Measurements from ENCODE around the gene HCFC1.

The HCFC1 gene

GRCh38 chrX:153926858-153927671, 44.6 kb downstream of the HCFC1 start:
- DNase-seq (ENCODE audit: low read depth, low spot score), result no peak
- POLR2A ChIA-PET, result interaction anchor here (0.7 to 2.0 kb wide), 4 partner anchors 43 to 161 kb away, joined by 3 to 9 read pairs (median 3); no protein-coding TSS in a partner anchor
- CTCF ChIA-PET, result interaction anchor here (0.7 to 6.6 kb wide), 8 partner anchors 10 to 473 kb away, joined by 3 to 84 read pairs (median 6); partner anchors contain the start of genes HCFC1, IDH3G, PLXNB3 and RENBP
- H3K4me3 ChIP-seq (ENCODE audit: low read depth, low read length), result peak overlapping the region; percentile 62
- TF ChIP-seq, protein P1, sequence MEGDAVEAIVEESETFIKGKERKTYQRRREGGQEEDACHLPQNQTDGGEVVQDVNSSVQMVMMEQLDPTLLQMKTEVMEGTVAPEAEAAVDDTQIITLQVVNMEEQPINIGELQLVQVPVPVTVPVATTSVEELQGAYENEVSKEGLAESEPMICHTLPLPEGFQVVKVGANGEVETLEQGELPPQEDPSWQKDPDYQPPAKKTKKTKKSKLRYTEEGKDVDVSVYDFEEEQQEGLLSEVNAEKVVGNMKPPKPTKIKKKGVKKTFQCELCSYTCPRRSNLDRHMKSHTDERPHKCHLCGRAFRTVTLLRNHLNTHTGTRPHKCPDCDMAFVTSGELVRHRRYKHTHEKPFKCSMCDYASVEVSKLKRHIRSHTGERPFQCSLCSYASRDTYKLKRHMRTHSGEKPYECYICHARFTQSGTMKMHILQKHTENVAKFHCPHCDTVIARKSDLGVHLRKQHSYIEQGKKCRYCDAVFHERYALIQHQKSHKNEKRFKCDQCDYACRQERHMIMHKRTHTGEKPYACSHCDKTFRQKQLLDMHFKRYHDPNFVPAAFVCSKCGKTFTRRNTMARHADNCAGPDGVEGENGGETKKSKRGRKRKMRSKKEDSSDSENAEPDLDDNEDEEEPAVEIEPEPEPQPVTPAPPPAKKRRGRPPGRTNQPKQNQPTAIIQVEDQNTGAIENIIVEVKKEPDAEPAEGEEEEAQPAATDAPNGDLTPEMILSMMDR (IDR thresholded peaks at IDR 0.05; ENCODE audit: insufficient read depth, low read length, missing control alignments), result no peak

DNA sequence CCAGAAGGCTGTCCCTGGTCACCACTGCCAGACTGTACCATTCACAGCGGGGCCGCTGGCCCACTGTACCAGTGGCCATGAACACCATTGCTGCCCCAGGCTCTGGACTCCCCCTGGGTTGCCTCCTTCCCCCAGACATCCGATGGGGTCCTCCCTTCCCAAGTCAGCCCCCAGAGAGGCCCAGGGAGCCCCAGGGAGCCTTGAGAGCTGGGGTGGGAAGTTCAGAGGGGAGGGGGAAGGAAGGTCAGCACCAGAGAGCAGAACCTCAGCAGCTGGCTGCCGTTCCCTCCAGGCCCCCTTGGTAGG, 45.1 kb downstream of the HCFC1 start:
- no peak overlapping the region for H3K4me3 ChIP-seq (ENCODE audit: low read depth, low read length)
- POLR2A ChIA-PET, result interaction anchor here (0.7 kb wide), 1 partner anchor 69 kb away, joined by 3 read pairs; no protein-coding TSS in a partner anchor
- CTCF ChIA-PET, result interaction anchor here (1.3 to 6.6 kb wide), 7 partner anchors 9 to 163 kb away, joined by 3 to 84 read pairs (median 7); partner anchors contain the start of genes HCFC1, IDH3G, PLXNB3 and RENBP
- no peak for DNase-seq (ENCODE audit: low read depth, low spot score)
- TF ChIP-seq, protein P1 (IDR thresholded peaks at IDR 0.05; ENCODE audit: insufficient read depth, low read length, missing control alignments), result no peak

GRCh38 chrX:153925739-153926551, 45.7 kb downstream of the HCFC1 start, which contains the start of gene ARHGAP4:
Gene ARHGAP4 (minus strand): TSS chrX:153926264. CDS start chrX:153926202, 62 bp downstream.
- peak within 1 kb of the TSS; percentile 62 for H3K4me3 ChIP-seq (ENCODE audit: low read depth, low read length)
- no peak for DNase-seq (ENCODE audit: low read depth, low spot score)
- ChIA-PET POLR2A (interaction anchor here (0.6 kb wide), 1 partner anchor 8 kb away, joined by 3 read pairs; no protein-coding TSS in a partner anchor), CTCF (interaction anchor here (1.3 to 6.6 kb wide), 6 partner anchors 8 to 162 kb away, joined by 3 to 84 read pairs (median 7); partner anchors contain the start of genes HCFC1, IDH3G, PLXNB3 and RENBP)
- TF ChIP-seq, protein P1 (IDR thresholded peaks at IDR 0.05; ENCODE audit: insufficient read depth, low read length, missing control alignments), result no peak

GRCh38 chrX:153925387-153925738, 46.3 kb downstream of the HCFC1 start:
- no peak overlapping the region for H3K4me3 ChIP-seq (ENCODE audit: low read depth, low read length)
- CTCF ChIA-PET, result interaction anchor here (2.8 to 6.6 kb wide), 4 partner anchors 14 to 162 kb away, joined by 7 to 84 read pairs (median 20); partner anchors contain the start of genes HCFC1, PLXNB3 and RENBP
- no peak for DNase-seq (ENCODE audit: low read depth, low spot score)
- TF ChIP-seq, protein P1 (IDR thresholded peaks at IDR 0.05; ENCODE audit: insufficient read depth, low read length, missing control alignments), result no peak
- POLR2A ChIA-PET, result interaction anchor here (0.6 kb wide), 1 partner anchor 8 kb away, joined by 3 read pairs; no protein-coding TSS in a partner anchor

DNA sequence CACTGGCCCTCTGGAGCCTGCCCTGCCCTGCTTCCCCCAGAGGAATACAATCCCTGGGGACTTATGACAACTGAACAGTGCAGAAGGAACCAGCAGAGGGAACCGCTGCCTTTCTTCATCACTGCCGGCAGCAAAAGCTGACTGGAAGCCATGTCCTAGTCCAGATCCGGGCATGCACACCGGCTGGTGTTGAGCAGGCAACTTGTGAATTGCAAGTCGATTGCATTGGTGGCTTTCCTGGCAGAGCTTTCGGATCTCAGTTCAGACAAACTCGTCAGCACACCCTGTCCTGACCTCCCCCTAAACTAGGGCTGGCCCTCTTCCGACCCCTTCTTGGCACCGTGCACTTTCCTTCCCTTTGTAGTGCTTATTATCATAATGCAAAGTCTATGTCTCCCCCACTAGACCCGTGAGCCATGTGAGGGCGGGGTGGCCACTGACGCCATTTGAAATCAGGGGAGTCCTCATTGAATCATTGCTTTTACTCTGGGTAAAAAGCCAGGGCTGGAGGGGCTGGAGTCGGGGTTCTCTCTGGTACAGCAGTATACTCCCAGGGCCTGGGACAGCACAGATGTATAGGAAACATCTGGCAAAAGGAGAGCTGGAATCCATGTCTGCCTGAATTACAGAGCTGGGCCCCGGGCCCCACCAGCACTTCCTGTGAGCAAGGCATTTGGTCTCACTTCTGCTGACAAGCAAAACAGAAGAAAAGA, 47.3 kb downstream of the HCFC1 start:
- no peak for DNase-seq (ENCODE audit: low read depth, low spot score)
- POLR2A ChIA-PET, result interaction anchor here (1.0 kb wide), 1 partner anchor 130 kb away, joined by 4 read pairs; the partner anchor contains the start of genes IDH3G and SSR4
- no peak overlapping the region for H3K4me3 ChIP-seq (ENCODE audit: low read depth, low read length)
- TF ChIP-seq, protein P1 (IDR thresholded peaks at IDR 0.05; ENCODE audit: insufficient read depth, low read length, missing control alignments), result no peak
- CTCF ChIA-PET, result interaction anchor here (2.8 to 6.6 kb wide), 4 partner anchors 13 to 161 kb away, joined by 7 to 84 read pairs (median 20); partner anchors contain the start of genes HCFC1, PLXNB3 and RENBP
